ENCODE data around the gene AFF3.

AFF3 gene

DNA sequence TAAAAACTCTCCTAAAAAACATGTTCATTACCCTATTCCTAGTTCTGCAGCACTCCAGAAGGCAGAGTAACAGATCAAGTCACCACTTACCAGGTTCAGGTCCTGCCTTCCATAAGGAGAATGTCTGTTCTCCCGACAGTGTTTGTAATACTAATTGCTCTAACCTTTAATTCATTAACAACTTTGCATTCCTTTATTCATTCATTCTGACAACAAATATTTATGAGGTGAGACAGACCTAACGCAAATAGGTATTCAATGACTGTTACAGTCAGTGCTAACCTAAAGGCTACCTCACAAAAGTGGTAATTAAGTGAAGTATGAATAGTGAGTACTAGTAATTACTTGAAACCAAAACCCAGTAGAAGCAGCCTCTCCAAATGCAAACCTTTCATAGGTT is 224.0 kb downstream of the AFF3 start:
- DNase-seq = no peak

DNA sequence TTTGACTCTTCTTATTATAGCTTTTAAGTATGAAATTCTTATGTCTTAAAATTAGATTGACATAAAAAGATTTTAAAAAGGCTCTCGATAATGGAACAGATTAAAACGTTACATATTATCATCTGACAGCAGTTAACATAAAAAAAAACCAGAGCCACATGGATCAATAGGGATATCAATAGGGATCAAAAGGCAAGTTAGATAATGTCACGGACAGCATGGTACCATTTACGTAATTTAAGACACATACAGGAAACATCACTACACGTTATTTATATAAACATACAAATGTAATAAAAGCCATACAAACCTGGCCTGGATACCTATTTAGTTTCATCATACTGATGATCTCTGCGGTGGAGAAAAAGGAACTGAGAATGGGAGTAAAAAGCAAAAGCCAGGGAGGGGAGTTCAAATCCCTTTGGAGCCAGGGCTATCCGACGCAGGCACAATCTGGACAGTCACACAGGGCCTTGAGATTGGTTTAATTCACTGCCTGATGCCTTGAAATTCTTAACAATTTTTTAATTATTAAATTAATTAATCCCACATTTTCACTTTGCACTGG is 227.2 kb downstream of the AFF3 start:
- no peak for DNase-seq

GRCh38 chr2:99911736-99912135 is 230.7 kb downstream of the AFF3 start:
- no peak for DNase-seq

GRCh38 chr2:99910902-99911301 is 231.5 kb downstream of the AFF3 start:
- DNase-seq = no peak

GRCh38 chr2:99905636-99906035 is 236.8 kb downstream of the AFF3 start:
- no peak for DNase-seq

DNA sequence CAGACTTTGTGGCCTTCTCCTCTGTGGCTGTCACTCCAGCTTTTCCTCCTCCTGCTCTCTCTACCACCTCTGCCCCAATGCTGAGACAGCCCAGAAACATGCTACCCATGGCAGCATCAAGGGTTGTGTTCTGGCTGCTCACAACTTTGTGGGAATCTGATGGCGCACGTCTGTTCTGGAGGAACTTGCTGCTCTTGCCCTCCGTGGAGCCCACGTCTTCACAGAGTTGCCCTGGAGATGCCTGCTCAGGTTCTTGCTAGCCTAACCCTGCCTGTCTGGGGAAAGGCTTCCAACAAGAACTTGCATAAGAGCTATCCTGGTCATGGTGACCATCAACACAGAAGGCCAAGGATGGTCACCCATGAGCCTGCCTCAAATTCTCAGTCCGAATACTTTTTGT is 237.4 kb downstream of the AFF3 start:
- DNase-seq = no peak

- DNase-seq = no peak
Observed at GRCh38 chr2:99903981-99904380, 238.4 kb downstream of the AFF3 start.

GRCh38 chr2:99900556-99900955 is 241.8 kb downstream of the AFF3 start:
- no peak for DNase-seq

GRCh38 chr2:99899882-99900281 is 242.5 kb downstream of the AFF3 start:
- DNase-seq = no peak

- DNase-seq = no peak
Observed at GRCh38 chr2:99899058-99899855, 243.1 kb downstream of the AFF3 start.

- DNase-seq = no peak
Observed at GRCh38 chr2:99898336-99899048, 243.9 kb downstream of the AFF3 start.

DNA sequence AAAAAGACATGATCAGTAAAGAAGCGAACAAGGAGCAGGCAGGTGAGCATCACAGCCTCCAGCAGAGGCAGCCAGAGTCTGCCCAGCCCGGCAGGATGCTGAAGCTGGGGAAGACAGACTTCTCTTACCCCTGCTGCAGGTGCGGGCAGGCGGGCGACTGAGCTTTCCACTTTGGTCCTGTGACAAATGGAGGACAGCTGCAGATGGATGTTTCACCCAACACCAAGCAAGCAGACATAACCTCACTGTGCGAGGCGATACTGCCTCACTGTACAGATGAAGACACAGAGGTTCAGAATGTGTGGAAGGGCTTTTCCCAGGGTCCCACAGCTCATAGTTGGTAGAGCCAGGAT is 251.0 kb downstream of the AFF3 start:
- DNase-seq = no peak

DNA sequence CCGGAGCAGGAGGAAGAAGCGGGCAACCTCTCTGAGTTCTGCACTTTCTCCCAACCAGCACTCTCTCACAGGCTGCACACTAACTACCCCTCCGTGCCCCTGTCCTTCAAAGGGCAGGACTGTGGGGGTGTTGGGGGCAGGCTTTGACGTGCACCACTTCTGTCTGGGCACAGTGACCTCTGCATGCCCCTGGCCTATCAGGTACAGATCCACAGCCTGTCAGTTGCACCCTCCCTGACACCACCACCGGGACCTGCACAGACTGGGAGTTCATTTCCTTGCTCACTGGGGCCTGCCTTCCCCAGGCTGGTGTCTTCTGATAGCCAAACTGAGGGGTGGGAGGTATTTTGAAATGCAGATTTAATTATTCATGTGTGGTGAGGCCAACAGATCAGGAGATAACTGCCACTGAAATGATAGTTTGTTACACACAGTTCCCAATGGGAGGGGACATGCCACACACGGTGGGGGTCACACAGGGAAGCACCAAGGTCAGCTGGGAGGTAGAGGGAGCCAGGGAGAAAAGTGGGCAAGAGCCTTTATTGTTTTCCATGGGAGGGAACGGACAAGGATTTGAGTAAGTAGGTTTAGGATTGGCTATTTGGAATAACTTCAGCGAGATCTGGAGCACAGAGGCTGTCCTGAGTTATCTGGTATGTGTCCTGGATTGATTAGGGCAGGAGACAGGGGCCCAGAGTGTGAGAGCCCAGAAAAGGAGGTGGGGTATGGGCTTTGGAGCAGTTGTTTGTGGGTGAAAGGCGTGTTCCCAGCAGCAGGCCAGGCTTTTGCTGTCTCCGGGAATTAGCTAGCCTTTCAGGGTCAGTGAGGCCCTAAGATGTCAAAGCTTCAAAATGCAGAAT is 251.6 kb downstream of the AFF3 start:
- DNase-seq = no peak

DNA sequence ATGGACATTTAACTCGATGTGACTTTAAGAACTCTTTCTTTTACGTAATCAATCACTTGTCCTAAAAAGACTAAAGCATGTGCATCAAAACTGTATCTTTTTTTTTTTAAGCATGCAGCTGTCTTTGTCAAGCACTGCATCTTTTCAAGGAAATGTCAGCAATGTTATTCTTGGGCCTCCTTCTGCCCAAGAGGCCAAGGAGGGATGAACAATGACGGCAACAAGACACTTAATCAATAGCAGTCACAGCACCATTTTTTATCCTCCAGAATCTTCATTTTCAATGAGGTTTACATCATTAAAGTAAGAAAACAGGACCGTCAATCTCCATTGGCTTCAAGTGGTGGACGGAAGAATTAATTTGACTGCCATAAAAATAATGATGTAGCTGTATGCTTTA is 253.8 kb downstream of the AFF3 start:
- DNase-seq = no peak

DNA sequence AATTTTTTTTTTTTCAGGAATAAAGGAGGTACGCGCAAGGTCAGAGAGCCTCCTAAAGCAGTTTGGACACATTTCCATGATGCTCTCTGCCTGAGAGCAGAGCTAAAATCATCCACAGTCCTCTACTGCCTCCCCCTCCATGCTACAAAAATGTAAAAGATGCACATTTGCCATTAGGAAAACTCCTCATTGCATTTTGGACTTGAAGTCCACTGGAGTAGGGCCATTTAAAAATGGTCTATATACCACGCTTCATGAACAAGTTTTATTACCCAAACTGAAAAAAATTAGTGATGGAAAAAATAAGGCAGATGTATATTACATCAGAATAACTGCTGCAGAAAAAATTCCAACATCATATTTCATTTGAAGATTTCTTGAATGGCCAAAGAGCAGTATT is 256.0 kb downstream of the AFF3 start:
- no peak for DNase-seq

- no peak for DNase-seq
Observed at GRCh38 chr2:99883358-99883757, 259.0 kb downstream of the AFF3 start.

GRCh38 chr2:99881901-99882591 is 260.3 kb downstream of the AFF3 start:
- DNase-seq = no peak

- no peak for DNase-seq
Observed at GRCh38 chr2:99880964-99881294, 261.5 kb downstream of the AFF3 start.

DNA sequence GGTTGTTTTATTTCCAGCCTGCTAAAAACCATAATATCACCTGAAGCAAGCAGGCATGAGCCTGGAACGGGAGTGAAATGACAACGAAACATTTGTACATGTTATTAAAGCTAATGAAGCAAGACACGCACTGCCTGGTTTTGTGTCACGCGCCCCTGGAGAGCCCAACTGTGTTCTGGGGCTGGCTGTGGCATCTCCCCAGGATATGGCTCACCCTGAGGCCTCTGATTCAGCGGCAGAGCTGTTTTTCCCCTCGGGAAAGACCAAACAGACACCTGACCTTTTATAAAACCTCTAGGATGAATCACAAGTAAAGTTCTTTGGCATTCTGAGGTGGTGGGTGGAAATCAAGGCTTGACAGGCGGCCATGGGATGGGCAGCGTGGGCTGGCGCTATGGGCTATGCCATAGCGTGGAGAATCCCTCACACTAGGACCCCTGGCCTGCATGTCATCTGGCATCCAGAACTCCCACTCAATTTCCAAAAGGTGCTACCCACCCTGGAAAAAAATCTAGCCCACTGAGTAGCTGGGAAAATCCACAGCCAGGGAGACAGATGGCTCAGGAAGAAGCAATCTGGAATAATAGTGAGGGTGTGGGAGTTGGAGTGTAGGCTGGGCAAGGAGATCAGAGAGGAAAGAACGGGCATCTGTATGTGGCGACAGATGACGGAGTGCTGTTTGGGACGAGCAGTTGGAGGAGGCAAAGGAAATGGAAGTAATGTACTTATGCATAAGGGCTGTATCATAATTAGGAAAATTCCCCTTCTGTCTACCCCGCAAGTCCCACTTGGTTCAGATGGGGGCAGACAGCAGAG is 262.0 kb downstream of the AFF3 start:
- no peak for DNase-seq

DNA sequence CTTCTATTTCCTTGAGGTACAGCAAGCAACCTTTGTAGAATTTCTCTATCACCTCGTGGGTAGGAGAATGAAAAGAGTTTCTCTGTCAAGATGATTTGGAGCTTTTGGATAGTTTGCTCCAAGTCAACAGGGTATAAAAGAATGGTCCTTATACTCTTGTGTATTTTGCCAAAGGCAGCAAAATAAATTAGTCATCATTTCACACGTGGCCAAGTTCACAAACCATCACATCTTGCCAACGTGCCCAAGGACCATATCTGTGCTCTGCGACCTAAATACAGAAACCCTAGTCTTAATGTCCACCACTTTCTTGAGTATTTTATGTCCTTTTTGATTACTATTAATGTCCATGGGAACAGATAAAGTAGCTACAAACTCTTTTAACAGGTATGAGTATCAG is 262.9 kb downstream of the AFF3 start:
- no peak for DNase-seq

GRCh38 chr2:99878581-99879350 is 263.6 kb downstream of the AFF3 start:
- no peak for DNase-seq
